ENCODE results near the gene EPM2A. TPM values are rescaled to one million over a fixed set of nuclear protein-coding genes. Genes with fewer than 3 reads are reported as not detected.

Gene EPM2A
- total and polyA plus RNA-seq, 2 of the 4 experiments (the other 2 are of a cell fraction), result 2.1 to 4.5 TPM

DNA sequence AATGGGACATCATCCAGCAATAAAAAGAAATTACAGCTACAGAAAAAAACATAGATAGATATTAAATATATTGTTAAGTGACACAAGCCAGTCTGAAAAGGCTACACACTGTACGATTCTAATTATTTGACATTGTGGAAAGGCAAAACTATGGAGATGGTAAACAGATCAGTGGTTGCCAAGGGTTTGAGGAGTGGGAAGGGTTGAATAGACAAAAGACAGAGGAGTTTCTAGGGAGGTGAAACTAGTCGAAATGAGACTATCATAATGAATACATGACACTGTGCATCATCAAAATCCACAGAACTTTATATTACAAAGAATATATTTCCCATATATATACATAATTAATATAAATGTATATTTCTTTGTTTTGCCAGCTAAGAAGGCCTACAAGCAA lies 9.8 kb downstream of the EPM2A start:
- no TSS peak for BruUV-seq (replicated peaks)
- Histone ChIP-seq H4K91ac (ENCODE audit: insufficient read depth, low read depth, low read length) (no peak overlapping the region), H3K4ac (ENCODE audit: low read depth, low read length) (no peak overlapping the region), H2AFZ (replicated peaks; ENCODE audit: low read length, poor library complexity) (no peak overlapping the region), H3K79me1 (ENCODE audit: low read depth in 1 of 2, low read length in 2 of 2) (no peaks in the 10 kb centered on the region; a peak in 1 of 4 replicates), H4K20me1 (ENCODE audit: insufficient read depth, low read length) (no peaks in the 10 kb centered on the region), H4K5ac (ENCODE audit: low read depth, low read length) (no peak overlapping the region), H3K9me3 (ENCODE audit: control insufficient read depth, insufficient read depth, low read length) (peaks cover 5% of the 10 kb centered on the region), H3K56ac (ENCODE audit: extremely low read depth, insufficient read depth, low read length) (no peak overlapping the region), H3K27ac (ENCODE audit: insufficient read depth, low read length) (no peak overlapping the region), H2BK15ac (ENCODE audit: low read depth, low read length) (no peak overlapping the region), H3K23ac (ENCODE audit: low read depth, low read length) (no peak overlapping the region), H2BK120ac (ENCODE audit: low read depth, low read length) (no peak overlapping the region), H4K8ac (ENCODE audit: low read depth in 2 of 2, low read length in 2 of 2) (no peak overlapping the region), H3K4me3 (ENCODE audit: insufficient read depth, low read depth, low read length) (no peak overlapping the region), H3K4me2 (ENCODE audit: low read depth, low read length) (no peak overlapping the region), H3K14ac (replicated peaks; ENCODE audit: low read depth, low read length) (no peak overlapping the region), H3K4me1 (ENCODE audit: control insufficient read depth, insufficient read depth, low read length) (no peaks in the 10 kb centered on the region), H2AK9ac (replicated peaks; ENCODE audit: low read depth, low read length, poor library complexity) (no peak overlapping the region), H3K9ac (ENCODE audit: low read depth, low read length) (no peak overlapping the region), H2BK20ac (ENCODE audit: low read depth, low read length) (no peak overlapping the region), H2AK5ac (ENCODE audit: low read depth, low read length) (no peak overlapping the region), H3K9me1 (ENCODE audit: insufficient read depth, low read length) (no peaks in the 10 kb centered on the region), H3K36me3 (ENCODE audit: control insufficient read depth, insufficient read depth, low read length) (no peaks in the 10 kb centered on the region), H2BK5ac (ENCODE audit: low read depth, low read length, poor library complexity, severe bottlenecking) (no peak overlapping the region), H3K18ac (ENCODE audit: low read depth, low read length) (no peak overlapping the region), H3K27me3 (ENCODE audit: control insufficient read depth, insufficient read depth, low read length) (no peaks in the 10 kb centered on the region)
- in situ Hi-C loops (cut with MboI; ENCODE audit: low sequenced_read_pairs), result loop anchor here (25.0 kb wide), 1 partner anchor 162 kb away; no protein-coding TSS in a partner anchor
- dilution Hi-C loops (cut with HindIII; ENCODE audit: low sequenced_read_pairs, unreplicated experiment), result no loop called here
- TF ChIP-seq SMC3 (IDR thresholded peaks at IDR 0.05; ENCODE audit: low read depth, low read length), result no peak
- TF ChIP-seq, protein P1, sequence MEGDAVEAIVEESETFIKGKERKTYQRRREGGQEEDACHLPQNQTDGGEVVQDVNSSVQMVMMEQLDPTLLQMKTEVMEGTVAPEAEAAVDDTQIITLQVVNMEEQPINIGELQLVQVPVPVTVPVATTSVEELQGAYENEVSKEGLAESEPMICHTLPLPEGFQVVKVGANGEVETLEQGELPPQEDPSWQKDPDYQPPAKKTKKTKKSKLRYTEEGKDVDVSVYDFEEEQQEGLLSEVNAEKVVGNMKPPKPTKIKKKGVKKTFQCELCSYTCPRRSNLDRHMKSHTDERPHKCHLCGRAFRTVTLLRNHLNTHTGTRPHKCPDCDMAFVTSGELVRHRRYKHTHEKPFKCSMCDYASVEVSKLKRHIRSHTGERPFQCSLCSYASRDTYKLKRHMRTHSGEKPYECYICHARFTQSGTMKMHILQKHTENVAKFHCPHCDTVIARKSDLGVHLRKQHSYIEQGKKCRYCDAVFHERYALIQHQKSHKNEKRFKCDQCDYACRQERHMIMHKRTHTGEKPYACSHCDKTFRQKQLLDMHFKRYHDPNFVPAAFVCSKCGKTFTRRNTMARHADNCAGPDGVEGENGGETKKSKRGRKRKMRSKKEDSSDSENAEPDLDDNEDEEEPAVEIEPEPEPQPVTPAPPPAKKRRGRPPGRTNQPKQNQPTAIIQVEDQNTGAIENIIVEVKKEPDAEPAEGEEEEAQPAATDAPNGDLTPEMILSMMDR (conservative IDR thresholded peaks at IDR 0.05; ENCODE audit: low read depth, low read length), result no peak
- TF ChIP-seq RCOR1 (IDR thresholded peaks at IDR 0.05; ENCODE audit: insufficient replicate concordance, low read length), result no peak
- TF ChIP-seq MAZ (IDR thresholded peaks at IDR 0.05; ENCODE audit: borderline replicate concordance, low read depth, low read length), result no peak
- TF ChIP-seq MAFK (IDR thresholded peaks at IDR 0.05; ENCODE audit: low read depth, low read length), result no peak
- no peak for TF ChIP-seq NFE2L2 (IDR thresholded peaks at IDR 0.05; ENCODE audit: low read depth, low read length)
- no peak for TF ChIP-seq FOS (IDR thresholded peaks at IDR 0.05; ENCODE audit: low read depth, low read length)
- no peak for TF ChIP-seq CEBPB (IDR thresholded peaks at IDR 0.05; ENCODE audit: low read depth, low read length)
- TF ChIP-seq BHLHE40 (IDR thresholded peaks at IDR 0.05; ENCODE audit: low read depth, low read length), result no peak
- TF ChIP-seq CHD1 (IDR thresholded peaks at IDR 0.05; ENCODE audit: low read depth, low read length), result no peak
- ChIA-PET POLR2A (ENCODE audit: unreplicated experiment) (no interaction called here), CTCF (no interaction called here)
- DNase-seq, result no peak
- WGBS, 2 experiments (ENCODE audit: extremely low coverage in 2 of 2, insufficient read length in 1 of 2), result no CpG with 5 or more reads among the region's 2 CpGs
- no peak for ATAC-seq (ENCODE audit: low read depth)
- intact Hi-C loops (cut with micrococcal nuclease), result no loop called here
